NOMO-1 treated with dmso at 0.1 percent for 144 hours (cell line): Measurements from ENCODE around the gene DGKA.
"Not testable (repeated sequence)": the region's sequence is repeated elsewhere in the genome, so short reads cannot be mapped to it uniquely, and the experiment has no call there.

Experiments used
- DNase-seq: peaks from one replicate; lab custom pipeline; 2025; ENCODE audit not compliant: unreplicated experiment; lab: John Stamatoyannopoulos, UW

DGKA gene

GRCh38 chr12:55930771-55931316 lies at the start of gene DGKA:
TSS of gene DGKA (plus strand) at chr12:55931162. CDS start at chr12:55936504, 5,342 bp downstream.
- no peak for DNase-seq

DNA sequence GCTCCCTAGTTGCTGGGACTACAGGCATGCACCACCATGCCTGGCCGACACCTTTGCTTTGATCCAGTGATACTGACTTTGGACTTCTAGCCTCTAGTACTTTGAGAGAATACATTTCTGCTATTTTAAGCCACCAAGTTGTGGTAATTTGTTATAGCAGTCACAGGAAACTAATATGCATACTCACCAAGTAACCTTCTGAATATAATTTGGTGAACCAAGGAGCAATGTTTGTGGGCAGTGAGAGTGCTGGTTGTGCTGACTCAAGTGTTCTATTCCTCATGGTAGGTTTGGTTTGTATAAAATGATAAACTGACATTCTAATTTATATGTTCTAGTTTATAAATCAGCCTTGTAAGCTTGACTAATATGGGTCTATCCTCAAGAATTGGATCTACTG lies 45.8 kb upstream of the DGKA start:
- no peak for DNase-seq

DNA sequence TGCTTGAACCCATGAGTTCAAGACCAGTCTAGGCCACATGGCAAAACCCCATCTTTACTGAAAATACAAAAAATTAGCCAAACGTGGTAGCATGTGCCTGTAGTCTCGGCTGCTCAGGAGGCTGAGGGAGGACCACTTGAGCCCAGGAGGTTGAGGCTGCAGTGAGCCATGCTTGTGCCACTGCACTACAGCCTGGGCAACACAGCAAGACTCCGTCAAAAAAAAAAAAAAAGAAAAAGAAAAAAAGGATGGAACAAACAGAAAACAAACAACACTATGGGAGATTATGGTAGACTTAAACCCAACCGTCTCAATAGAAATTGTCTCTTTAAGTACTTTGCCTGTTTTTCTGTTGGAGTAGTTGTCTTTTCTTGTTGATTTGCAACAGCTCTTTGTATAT lies 39.7 kb upstream of the DGKA start:
- no peak for DNase-seq

- DNase-seq: no peak
Observed at GRCh38 chr12:55893723-55894122, 37.2 kb upstream of the DGKA start.

DNA sequence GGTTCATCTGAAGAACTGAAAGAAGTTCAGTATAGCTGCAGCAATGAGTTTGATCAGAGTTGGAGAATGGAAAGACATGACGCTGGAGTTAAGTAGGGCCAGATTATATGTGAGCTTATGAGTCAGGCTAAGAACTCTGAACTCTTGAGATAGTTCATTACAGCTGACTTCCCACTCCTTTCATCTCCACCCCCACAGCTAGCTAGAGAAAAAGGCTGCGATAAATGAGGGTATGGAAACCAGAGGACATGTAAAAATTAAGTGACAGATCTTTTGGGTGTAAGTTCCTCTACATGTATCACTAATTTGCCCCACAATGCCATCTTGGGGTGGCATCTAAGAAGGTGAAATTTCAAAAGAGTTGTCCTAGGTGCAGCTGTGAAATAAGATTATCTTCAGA lies 31.9 kb upstream of the DGKA start:
- DNase-seq: no peak

GRCh38 chr12:55901881-55902490 lies 29.0 kb upstream of the DGKA start:
- DNase-seq: no peak

DNA sequence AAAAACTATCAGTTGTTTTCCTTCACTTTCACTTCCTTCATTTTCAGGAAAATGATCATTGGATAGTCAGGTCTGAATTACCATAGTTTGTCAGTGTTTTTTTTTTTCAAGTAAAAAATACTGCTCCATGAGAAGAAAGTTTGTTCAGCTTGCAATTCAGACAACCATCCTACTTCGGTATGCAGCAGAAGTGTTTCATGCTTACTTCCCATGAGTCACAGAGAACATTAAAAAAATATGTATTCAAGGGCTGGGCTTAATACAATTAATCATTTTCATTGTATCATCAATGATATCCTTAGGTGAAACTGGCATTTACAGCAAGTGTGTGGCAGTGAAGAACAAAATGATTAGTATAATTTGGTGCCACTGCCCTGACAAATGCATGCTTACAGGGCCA lies 24.9 kb upstream of the DGKA start:
- DNase-seq: no peak

DNA sequence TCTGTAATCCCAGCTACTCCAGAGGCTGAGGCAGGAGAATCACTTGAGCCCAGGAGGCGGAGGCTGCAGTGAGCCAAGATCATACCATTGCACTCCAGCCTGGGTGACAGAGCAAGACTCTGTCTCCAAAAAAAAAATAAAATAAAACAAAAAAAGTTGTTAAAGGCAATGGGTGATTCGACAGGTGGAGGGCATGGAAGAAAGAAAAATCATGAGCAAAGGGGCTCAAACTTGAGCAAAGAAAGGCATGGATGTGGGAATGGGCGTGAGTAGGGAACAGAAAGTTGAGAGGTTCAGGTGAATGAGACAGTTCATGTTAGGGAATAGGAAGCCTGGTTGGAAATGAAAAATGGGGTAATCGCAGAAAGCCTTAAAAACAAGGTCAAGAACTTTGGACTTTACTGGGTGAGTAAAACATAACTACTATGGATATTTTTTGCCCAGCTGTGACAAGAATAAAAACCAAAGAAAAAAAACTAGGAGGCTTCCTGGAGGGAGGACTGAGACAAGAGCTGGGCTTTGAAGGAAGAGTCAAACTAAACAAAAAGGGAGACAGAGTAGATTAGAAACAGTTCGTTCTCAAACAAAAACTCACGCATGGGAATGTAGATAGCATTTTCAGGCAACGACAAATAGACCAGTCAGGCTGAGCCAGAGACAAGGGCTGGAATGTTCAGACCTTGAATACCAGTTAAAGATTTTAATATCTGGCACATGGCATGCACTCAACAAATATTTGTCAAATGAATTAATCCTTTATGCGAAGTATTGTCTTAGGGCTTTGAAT lies 22.0 kb upstream of the DGKA start:
- DNase-seq: no peak

GRCh38 chr12:55909513-55909884 lies 21.5 kb upstream of the DGKA start:
- DNase-seq: no peak

- no peak for DNase-seq
Observed at GRCh38 chr12:55912908-55913307, 18.1 kb upstream of the DGKA start.

DNA sequence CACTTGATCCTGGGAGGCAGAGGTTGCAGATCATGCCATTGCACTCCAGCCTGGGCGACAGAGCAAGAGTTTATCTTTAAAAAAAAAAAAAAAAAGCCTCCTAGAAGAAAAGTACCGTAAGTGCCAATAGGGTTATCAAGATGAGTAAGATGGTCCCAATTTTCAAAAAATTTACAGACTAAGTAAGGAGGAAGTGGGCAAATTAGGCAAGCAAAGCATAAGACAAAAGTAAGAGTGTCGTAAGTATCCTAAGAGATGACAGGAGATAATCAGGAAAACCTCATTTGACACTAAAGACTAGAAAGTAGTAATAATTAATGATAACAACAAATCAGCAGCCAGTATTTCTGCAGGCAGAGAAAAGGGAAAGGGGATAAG lies 15.5 kb upstream of the DGKA start:
- DNase-seq: no peak

DNA sequence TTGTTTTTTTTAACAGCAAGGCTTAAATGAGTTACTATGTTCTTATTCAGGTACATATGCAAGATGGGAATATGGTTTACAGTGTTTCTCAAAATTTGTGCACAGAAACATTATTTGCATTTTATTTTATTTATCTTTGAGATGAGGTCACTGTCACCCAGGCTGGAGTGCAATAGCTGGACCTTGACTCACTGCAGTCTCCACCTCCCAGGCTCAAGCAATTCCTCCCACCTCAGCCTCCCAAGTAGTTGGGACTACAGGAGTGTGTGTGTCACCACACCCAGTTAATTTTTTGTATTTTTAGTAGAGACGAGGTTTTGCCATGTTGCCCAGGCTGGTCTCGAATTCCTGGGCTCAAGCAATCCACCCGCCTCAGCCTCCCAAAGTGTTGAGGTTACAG lies 11.9 kb upstream of the DGKA start:
- DNase-seq: not testable (repeated sequence)

DNA sequence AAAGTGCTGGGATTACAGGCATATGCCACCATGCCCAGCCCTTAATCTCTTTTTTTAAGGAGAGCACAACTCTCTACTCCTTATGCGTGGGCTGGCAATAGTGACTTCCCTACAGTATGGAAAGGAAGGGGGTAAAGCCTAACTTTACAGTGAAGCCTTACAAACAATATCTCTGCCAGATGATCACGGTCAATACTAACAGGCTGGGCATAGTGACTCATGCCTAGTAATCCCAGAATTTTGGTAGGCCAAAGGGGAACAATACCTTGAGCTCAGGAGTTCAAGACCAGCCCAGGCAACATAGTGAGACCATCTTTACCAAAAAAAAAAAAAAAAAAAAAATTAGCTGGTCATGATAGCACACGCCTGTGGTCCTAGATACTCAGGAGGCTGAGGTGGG lies 8.8 kb upstream of the DGKA start:
- no peak for DNase-seq

- DNase-seq: not testable (repeated sequence)
Observed at GRCh38 chr12:55923648-55924047, 7.3 kb upstream of the DGKA start.

DNA sequence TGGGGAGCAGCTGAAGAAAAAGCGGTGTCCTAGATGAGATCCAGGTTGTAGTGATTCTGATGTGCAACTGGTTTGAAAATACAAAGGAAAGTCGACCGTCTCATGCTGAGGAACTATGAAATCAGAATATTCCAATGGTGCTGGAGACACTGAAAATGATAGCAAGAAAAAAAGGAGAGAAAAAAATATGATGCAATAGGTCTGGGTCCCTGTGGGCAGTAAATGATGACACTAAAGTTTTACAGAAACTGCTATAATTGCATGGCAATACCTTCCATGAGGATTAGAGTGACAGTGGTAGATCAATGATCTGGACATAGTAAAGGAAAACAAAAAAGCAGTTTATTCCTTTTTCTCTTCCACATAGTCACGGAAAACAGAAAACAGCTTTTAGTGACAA lies 5.6 kb upstream of the DGKA start:
- no peak for DNase-seq

- DNase-seq: no peak
Observed at GRCh38 chr12:55925870-55926737, 4.9 kb upstream of the DGKA start.

DNA sequence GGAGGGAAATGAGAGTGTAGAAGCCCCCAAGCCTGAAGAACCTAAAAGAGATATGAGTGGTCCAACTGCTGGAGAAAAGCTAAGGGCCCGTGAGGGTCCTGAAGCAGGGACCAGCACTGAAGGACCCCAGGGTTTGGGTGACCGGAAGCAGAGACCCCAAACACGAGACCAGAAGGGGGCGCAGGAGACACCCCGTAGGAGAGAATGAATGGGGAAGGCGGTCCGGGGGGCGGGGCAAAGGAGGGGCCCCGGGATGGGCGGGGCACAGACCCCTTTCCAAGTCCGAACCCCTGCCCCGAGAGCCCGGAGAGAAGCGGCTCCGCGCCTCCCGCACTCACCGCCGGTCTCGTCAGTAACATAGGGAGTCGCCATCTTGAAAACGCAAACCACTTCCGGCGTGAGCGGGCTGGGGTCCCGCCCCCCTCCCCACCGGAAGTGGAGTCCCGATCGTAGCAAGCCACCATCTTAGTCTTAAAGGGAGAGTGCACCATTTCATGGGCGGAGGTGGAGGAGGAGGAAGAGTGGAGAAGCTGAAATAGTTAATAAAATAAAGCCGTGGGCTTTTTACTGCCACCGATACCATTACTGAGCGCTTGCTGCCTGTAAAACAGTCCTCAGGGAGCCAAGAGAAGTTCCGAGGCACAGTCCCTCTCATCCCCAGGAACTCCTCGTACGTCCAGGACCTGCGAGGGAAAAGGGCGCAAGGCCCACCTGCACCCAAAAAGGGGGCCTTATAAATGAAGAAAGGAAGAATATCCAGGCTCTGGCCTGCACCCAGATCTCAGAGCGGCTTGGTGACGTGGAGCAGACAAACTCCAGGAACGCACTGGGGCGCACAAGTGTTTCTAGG lies 4.0 kb upstream of the DGKA start:
- DNase-seq: peak; percentile 86

GRCh38 chr12:55927588-55928502 lies 3.1 kb upstream of the DGKA start, which contains the start of gene PYM1:
TSS of gene PYM1 (minus strand) at chr12:55927894. CDS start at chr12:55927761, 133 bp downstream.
- DNase-seq: peak; percentile 93

- DNase-seq: no peak
Observed at GRCh38 chr12:55929306-55929791, 1.6 kb upstream of the DGKA start.
